Measurements from ENCODE around the gene DPP7. TPM values are rescaled to one million over a fixed set of nuclear protein-coding genes. Genes with fewer than 3 reads are reported as not detected.

The DPP7 gene
- total RNA-seq, 1 donor from 2014 or later = 152 TPM

- no peak for DNase-seq (ENCODE audit: extremely low spot score in 2 of 2)
- peaks cover 34% of the 10 kb centered on the region for H3K27me3 ChIP-seq
- no peak for TF ChIP-seq POLR2A (IDR thresholded peaks at IDR 0.05)
- no peak for TF ChIP-seq CTCF (IDR thresholded peaks at IDR 0.05)
Observed at GRCh38 chr9:137161558-137162486, 47.3 kb upstream of the DPP7 start.

GRCh38 chr9:137160716-137161557 is 46.4 kb upstream of the DPP7 start:
- TF ChIP-seq POLR2AphosphoS5 (IDR thresholded peaks at IDR 0.05; ENCODE audit: insufficient read depth in 1 of 2, low read depth in 1 of 2) = no peak
- no peak for TF ChIP-seq POLR2A (IDR thresholded peaks at IDR 0.05)
- TF ChIP-seq CTCF (IDR thresholded peaks at IDR 0.05) = no peak

More at GRCh38 chr9:137161558-137162486, 47.3 kb upstream of the DPP7 start:
- H3K36me3 ChIP-seq = no peaks in the 10 kb centered on the region
- no peak overlapping the region for H3K27ac ChIP-seq
- peak overlapping the region; percentile 4 to 5 for H3K4me3 ChIP-seq
- peaks cover 30% of the 10 kb centered on the region for H3K4me1 ChIP-seq
- no peaks in the 10 kb centered on the region for H3K9me3 ChIP-seq
- intact Hi-C loops (cut with DNase I) = loop anchor here (10.0 kb wide), 1 partner anchor 253 kb away; no protein-coding TSS in a partner anchor

GRCh38 chr9:137160054-137160425 is 45.5 kb upstream of the DPP7 start:
- peaks cover 21% of the 10 kb centered on the region for H3K27me3 ChIP-seq
- intact Hi-C loops (cut with DNase I) = loop anchor here (10.0 kb wide), 1 partner anchor 255 kb away; no protein-coding TSS in a partner anchor
- no peaks in the 10 kb centered on the region for H3K36me3 ChIP-seq
- no peak for TF ChIP-seq CTCF (IDR thresholded peaks at IDR 0.05)
- no peak for TF ChIP-seq POLR2A (IDR thresholded peaks at IDR 0.05)
- TF ChIP-seq POLR2AphosphoS5 (IDR thresholded peaks at IDR 0.05; ENCODE audit: insufficient read depth in 1 of 2, low read depth in 1 of 2) = no peak
- DNase-seq (ENCODE audit: extremely low spot score in 2 of 2) = no peak
- no peaks in the 10 kb centered on the region for H3K9me3 ChIP-seq
- H3K4me1 ChIP-seq = peaks cover 37% of the 10 kb centered on the region
- no peak overlapping the region for H3K4me3 ChIP-seq
- no peak overlapping the region for H3K27ac ChIP-seq

More at GRCh38 chr9:137160716-137161557, 46.4 kb upstream of the DPP7 start:
- intact Hi-C loops (cut with DNase I) = loop anchor here (10.0 kb wide), 1 partner anchor 254 kb away; no protein-coding TSS in a partner anchor
- Histone ChIP-seq H3K36me3 (no peaks in the 10 kb centered on the region), H3K27me3 (peaks cover 26% of the 10 kb centered on the region), H3K9me3 (no peaks in the 10 kb centered on the region), H3K4me3 (no peak overlapping the region), H3K27ac (no peak overlapping the region), H3K4me1 (peaks cover 37% of the 10 kb centered on the region)
- no peak for DNase-seq (ENCODE audit: extremely low spot score in 2 of 2)

- no peak overlapping the region for H3K4me3 ChIP-seq
- peaks cover 18% of the 10 kb centered on the region for H3K27me3 ChIP-seq
- H3K36me3 ChIP-seq = no peaks in the 10 kb centered on the region
- TF ChIP-seq POLR2AphosphoS5 (IDR thresholded peaks at IDR 0.05; ENCODE audit: insufficient read depth in 1 of 2, low read depth in 1 of 2) = no peak
- no peak for TF ChIP-seq POLR2A (IDR thresholded peaks at IDR 0.05)
- TF ChIP-seq CTCF (IDR thresholded peaks at IDR 0.05) = no peak
- H3K4me1 ChIP-seq = peaks cover 37% of the 10 kb centered on the region
- no peak overlapping the region for H3K27ac ChIP-seq
- intact Hi-C loops (cut with DNase I) = loop anchor here (10.0 kb wide), 1 partner anchor 255 kb away; no protein-coding TSS in a partner anchor
- no peaks in the 10 kb centered on the region for H3K9me3 ChIP-seq
- no peak for DNase-seq (ENCODE audit: extremely low spot score in 2 of 2)
Observed at GRCh38 chr9:137159105-137160053, 44.8 kb upstream of the DPP7 start.

All from vagina (tissue), 2 donors.